Stimulated activated CD8-positive, alpha-beta memory T cell treated with anti-CD3 and anti-CD28 coated beads, Interleukin-7, amount 100 ng/mL, for 1 hour (primary cell): ENCODE data around the gene SLC38A1.
"Not testable (repeated sequence)": the region's sequence is repeated elsewhere in the genome, so short reads cannot be mapped to it uniquely, and the experiment has no call there.

ENCODE experiments used
- DNase-seq, 2 donors: peaks; one replicate each; pipeline ENCODE4 v3.0.0-alpha.2; 2020; ENCODE audit warnings: low read depth in 2 of 2

The SLC38A1 gene

DNA sequence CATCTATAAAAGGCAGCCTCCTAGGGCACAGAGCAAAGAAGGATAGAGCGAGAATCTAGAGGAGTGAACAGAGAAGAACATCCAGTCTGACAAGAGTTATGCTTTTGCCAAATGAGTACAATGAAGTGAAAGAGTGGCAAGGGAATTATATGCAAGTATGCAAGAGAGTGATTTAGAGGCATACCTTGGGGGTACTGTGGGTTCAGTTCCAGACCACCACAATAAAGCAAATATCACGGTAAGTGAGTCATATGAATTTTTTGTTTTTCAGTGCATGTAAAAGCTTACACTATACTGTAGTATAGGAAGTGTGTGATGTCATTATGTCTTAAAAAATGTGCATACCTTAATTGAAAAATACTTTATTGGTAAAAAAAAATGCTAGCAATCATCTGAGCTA, 101.4 kb downstream of the SLC38A1 start:
- DNase-seq, result no peak

- no peak for DNase-seq
Measured at GRCh38 chr12:46165191-46165590, 103.7 kb downstream of the SLC38A1 start.

DNA sequence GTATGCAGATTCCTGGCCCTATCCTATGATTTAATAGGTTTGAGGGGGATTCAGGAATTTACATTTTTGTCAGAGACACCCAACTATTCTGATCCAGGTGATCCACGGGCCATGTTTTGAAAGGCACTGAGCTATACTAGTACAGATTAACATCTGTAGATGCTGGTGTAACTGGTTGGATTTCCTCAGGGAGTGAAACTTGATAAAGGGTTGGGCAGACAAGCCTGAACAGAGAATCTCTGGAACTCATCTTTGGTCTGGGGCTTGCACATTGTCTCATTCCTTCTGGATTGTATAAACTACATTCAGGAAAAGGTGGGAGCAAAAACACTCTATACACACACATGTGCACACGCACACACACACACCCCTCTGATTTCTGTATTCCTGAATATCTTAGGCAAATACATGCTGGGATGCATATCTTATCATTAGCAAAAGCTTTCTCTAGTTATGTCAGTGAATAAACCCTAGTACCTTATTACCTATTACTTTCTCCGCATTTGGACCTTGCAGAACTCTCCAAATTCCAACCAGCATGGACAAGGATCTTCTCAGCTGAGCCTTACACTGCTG, 104.6 kb downstream of the SLC38A1 start:
- no peak for DNase-seq

DNA sequence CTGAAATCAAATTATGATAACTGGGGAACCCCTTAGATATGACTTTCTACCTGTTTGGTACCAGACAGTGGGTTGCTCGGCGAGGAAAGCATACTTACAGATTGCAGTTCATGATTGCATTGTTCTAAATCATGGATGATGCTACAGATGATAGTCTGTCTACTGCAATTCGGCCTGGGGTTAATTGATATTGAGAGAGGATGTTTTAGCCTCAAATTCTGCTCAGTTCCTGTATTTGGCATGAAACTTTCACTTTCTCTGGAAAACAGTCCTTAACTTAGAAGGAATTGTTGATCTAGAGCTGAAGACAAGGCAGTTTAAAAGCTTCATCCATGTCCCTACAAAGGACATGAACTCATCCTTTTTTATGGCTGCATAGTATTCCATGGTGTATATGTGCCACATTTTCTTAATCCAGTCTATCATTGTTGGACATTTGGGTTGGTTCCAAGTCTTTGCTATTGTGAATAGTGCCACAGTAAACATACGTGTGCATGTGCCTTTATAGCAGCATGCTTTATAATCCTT, 106.2 kb downstream of the SLC38A1 start:
- DNase-seq, result not testable (repeated sequence)

DNA sequence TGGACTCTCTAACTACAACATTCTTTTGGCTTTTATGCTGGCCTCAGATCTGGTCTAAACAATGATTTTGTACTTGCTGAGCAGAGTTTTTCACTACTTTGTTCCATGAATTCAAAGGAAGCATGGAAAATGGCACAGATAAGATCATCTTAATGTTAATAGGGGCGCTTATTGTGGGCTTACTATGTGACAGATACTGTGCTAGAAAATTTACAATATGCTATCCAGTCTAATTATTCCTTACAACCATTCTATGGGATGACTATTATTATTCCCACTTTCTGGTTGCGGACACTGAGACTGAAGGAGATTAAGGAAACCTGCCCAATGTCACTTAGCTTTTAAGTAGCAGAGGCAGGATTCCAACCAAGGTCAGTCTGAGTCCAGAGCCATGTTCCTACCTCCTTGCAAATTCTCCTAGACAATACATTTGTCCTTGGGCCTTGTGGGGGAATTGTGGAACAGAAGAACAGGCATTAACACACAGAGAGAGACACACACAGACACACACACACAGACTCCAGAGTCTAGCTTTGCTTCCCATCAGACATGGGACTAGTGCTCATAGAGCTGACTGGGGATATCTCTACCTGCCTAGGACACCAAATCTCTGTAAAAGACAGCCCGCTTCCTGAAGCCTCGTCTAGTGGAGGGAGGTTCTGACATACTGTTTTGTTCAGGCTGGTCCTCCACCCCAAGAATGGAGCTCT, 107.7 kb downstream of the SLC38A1 start:
- no peak for DNase-seq

DNA sequence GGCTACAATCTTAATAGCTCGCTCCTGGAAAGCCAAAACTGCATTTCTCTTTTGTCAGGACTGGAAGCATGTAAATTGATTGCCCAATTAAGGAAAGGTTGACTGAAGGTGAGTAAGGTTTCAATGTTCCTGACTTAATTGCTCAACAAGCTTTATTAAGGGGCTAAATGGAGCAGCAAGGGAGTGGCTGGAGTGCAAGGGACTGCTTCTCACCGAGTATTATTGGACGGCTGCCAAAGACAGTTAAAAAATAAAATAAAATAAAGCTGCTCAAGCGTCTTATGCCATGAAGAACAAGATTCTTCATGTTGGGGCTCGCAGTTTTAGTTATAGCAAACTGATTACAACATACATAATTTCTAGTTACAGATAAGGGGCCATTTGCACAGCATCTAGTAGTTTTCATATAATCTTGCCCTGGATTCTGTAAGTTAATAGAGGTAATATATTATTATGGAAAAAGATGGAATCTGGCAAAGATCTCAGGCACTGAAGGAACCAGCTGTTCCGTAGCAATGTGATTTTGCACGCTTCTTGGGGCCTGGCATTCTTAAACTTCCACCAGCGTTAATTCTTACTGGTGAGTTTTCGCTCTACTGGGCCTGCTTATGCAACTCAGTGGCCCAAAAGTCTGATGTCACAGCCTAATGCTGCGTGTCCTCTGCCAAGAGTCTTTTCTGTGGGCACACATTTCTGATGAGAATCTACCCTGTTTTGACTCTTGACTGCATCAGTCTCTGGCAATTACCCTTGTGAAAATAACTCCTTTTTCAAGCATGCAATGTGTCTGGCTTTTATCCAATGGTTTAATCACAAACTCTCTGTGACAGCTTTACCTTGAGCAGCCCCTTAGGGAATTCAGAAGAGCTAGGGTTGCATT, 108.5 kb downstream of the SLC38A1 start:
- no peak for DNase-seq

GRCh38 chr12:46159309-46159901, 109.4 kb downstream of the SLC38A1 start:
- no peak for DNase-seq

DNA sequence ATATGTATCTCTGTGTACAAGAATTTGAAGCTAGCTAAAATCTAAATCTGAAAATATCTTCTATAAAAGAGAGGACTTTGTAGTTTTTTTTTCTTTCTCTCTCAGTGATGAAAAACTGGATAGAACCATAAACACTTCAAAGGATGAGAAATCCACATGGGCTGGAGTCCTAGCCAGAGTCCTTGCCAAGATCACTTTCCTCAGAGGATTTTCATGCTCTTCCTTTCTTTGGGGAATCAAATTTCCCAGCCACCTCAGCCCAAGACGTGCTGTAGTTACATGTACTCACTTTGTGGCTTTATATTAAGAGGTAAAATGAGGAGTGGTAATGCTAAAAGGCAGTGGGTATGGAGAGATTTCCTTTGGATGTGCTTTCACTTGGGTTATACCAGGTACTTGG, 110.3 kb downstream of the SLC38A1 start:
- DNase-seq, result no peak

DNA sequence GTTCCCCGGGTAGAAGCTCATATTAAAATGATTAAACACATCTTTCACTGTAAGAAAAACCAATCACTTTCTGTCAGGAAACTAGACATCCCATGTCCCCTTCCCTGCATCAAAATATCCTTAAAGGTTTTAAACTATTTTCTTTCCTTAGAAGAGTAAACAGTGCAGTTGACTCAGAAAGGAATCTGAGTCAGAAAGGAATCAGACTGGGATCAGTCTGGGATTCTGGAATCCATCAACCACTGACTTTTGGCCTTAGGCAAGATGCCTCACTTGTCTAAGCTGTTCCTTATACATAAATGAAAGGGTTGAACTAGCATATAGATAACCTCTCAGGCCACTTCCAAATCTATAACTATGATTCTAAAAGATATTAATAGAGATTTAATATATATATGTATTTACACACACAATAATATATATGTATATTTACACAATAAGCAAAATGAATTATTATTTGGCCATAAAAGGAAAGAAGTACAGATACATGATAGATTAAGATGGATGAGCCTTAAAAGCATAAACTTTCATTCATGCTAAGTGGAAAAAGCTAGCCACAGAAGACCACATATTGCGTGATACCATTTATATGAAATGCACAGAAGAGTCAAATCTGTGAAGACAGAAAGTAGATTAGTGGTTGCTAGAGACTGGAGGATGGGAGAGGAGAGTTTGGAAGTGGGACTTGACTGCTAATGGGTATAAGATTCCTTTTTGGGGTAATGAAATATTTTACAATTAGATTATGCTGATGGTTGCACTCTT, 114.4 kb downstream of the SLC38A1 start:
- DNase-seq, result no peak

GRCh38 chr12:46153268-46153872, 115.5 kb downstream of the SLC38A1 start:
- DNase-seq, result no peak

DNA sequence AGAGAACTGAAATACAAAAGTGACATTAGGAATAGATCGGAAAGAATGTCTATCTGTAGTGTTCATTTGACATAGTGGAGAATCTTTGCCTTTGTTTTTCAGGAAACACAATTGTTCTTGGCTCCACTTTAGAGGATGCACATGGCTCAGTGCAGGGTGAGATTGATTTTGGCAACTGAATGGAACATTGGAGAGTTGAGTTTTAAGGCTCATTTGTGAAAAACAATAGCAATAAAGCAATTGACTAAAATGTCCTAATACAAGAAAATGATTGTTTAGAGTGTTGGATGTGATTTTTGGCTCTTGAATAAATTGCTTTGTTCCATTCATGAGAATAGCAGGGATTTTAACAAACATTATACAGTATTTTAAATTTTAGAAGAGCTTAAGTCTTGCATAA, 116.4 kb downstream of the SLC38A1 start:
- DNase-seq, result no peak

DNA sequence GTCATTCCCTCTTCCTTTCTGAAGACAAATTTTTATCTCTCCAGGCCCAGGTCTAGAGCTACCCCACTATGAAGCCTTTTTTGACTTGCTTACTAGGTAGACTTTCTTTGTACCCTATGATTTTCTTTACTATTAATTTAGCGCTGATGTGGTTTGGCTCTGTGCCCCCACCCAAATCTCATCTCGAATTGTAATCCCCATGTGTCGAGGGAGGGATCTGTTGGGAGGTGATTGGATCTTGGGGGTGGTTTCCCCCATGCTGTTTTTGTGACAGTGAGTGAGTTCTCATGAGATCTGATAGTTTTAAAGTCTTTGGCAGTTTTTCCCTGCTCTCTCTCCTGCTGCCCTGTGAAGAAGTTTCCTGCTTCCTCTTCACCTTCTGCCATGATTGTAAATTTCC, 118.1 kb downstream of the SLC38A1 start:
- no peak for DNase-seq

DNA sequence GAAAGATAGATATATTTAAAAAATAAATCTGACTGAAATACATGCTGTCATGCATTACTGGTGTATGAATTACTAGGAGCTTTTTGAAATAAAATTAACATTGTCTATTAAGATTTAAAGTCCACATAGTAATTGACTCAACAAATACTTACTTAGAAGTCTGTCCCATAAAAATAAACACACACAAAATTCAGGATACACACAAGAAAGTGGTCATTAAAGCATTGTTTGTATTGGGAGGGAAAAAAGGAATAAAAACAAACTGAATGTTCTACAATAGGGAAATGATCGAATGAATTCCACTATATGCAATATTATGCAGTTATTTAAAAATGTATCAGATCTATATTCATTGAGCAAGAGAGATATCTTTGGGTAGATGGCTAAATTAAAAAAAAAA, 118.9 kb downstream of the SLC38A1 start:
- DNase-seq, result no peak

DNA sequence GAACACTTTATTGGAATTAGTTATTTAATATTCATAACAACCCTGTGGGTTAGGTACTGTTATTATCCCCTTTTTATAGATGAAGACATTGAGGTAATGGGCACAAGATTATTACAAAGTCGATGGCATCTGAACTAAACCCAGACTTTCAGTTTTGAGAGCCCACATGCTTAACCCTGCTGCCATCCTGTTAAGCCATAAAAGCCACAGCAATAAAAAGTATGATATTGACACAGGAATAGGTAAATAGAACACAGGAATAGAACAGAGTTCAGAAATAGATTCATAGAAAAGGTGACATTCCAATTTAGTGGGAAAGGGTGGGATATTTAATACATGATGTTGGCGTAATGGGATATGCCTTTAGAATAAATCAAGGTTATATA, 119.8 kb downstream of the SLC38A1 start:
- no peak for DNase-seq

DNA sequence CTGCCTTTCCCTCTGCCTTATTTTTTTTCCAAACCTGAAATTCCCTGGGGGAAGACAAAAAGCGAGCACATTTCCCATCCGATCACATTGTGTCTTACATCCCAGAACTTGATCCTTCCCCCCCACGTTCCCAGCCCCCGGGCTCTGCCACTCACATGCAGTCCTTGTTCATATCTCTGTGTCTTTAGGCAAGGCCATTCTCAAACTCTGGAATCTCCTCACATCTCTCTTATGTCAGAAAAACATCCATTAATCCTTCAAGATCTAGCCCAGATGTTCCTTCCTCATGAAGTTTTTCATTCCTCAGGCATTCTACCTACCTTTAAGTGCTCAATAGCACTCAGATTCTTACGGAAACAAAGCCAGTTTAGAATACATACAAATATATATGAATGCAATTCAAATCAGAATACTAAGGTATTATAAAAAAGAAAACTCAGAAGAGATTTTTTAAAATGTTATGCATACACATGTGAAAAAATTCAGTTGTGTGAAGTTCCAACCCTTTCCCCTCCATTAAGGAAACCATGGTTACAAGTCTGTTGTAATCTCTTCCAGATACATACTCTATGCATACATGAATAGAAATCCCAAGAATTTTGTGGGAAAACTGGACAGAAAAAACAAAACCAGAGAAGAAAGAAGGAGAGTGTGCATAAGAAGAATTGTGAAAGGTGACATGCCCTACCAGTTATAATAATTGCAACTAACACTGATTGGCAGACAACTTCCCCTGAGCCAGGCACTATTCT, 120.3 kb downstream of the SLC38A1 start:
- no peak for DNase-seq

GRCh38 chr12:46147144-46147543, 121.7 kb downstream of the SLC38A1 start:
- DNase-seq, result no peak

DNA sequence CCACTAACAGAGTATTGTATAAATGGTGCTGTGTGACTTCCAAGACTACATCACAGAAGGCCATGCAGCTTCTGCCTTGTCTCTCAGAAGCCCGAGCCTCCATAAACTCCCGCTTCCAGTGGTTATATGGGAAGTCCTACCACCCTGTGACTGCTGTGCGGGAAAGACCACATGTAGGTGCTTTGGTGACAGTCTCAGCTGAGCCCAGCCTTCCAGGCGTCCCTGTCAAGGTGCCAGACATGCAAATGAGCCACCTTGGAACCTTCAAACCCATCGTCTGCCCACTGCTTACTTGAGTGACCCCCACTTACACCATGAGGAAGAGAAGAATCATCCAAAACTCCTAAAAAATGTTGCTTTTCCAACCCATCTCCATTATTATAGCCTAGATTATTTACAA, 123.0 kb downstream of the SLC38A1 start:
- DNase-seq, result no peak

GRCh38 chr12:46144433-46144832, 124.4 kb downstream of the SLC38A1 start:
- no peak for DNase-seq

DNA sequence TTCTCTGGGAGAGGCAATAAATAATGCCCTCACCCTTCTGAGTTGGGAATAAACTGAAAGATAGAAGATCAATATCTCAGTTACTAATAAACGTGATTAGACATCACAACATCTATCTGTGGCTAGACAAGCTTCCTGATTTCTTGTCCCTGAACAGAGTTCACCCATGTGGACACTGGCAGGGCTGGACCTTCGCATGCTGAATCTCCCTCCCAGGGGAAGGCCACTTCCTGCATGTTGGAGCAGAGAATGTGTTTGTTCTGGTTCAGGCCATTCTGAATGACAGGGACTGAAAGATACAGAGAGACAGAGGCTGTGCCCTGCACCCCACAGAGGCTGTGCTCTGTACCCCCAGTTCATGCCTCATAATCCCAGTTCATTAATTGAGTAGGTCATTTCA, 132.6 kb downstream of the SLC38A1 start:
- DNase-seq, result no peak

DNA sequence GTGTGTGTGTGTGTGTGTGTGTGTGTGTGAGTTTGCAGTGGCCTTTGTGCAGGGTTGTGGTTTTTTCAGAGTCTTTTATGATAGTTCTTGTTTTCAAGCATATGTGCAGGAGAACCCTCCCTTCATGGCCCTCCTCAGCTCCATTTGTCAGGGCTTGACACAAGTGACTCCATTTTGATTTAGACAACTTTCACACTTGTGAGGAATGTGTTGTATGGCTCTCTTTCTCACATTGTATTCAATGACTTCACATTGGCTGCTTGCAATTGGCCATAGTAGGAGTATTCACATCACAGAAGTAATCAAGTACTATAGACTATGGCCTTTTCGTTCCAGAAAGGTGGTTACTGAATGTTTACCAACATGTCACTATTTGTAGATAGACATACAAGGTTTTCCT, 133.1 kb downstream of the SLC38A1 start:
- DNase-seq, result no peak
